GM13977 (cell line): ENCODE measurements around the gene WDFY2.

Experiments used
- DNase-seq: peaks from one replicate; pipeline ENCODE4 v3.0.0; 2012; ENCODE audit warnings: low spot score
- in situ Hi-C: fragments of 300-500 bp; cut with MboI; formaldehyde crosslinking; loops from one replicate; pipeline ENCODE4 v1.12.0; 2022; ENCODE audit warnings: low sequenced_read_pairs, low pct_unique_long_range_greater_than_20kb, mixed read lengths, inconsistent platforms; ENCODE audit not compliant: unreplicated experiment
- TF ChIP-seq, protein P1 (sequence below): IDR thresholded peaks from 2 replicates; pipeline ENCODE4 v1.5.1; 2012; ENCODE audit warnings: mild to moderate bottlenecking, control low read depth; ENCODE audit not compliant: insufficient read depth; ENCODE audit errors: extremely low read depth, missing control alignments

The WDFY2 gene

DNA sequence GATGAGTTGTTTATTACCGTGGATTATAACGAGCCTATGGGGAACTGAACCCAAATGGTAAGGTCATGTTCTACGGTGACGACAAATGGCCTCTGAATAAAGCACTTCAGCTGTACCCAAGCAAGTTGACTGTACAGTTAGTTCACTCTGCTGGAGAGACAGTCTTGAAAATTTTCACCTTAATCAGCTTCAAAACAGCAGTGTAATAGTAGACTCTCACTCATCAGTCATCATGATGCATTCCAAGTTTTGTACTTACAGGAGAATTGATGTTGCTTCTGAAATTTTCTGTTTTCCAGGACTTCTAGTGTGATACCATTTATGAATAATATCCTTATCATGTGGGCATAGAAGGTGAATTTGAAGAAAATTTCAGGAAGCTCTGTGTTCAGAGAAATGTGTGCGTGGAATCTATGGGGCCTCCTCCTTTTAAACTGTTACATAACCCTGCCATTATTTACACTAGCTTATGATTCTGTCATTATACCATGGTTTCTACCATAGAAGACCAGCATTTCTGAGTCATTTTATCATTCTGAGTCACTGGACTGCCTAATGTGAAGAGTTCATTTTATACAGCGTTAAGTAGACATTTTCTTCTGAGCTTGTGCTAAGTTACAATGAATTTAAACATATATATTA lies 96.9 kb downstream of the WDFY2 start:
- in situ Hi-C loops, result no loop called here

DNA sequence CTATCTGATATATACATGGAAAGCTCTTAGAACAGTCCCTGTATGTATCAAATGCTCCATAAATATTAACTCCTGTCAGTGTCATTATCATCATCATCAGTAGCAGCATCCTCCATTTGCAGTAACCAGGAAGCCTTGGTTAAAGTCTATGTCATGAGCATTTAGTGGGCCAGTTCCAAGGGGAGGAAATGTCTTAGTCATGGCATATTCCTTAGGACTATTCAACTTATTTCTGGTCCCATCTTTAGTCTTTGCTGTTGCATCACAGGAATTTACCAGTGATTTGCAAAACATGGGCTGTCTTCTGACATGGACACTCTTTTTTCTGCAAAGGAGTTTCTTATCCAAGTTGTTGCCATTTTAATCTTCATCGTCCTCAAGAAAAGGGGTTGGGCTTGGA lies 98.4 kb downstream of the WDFY2 start:
- TF ChIP-seq, protein P1, sequence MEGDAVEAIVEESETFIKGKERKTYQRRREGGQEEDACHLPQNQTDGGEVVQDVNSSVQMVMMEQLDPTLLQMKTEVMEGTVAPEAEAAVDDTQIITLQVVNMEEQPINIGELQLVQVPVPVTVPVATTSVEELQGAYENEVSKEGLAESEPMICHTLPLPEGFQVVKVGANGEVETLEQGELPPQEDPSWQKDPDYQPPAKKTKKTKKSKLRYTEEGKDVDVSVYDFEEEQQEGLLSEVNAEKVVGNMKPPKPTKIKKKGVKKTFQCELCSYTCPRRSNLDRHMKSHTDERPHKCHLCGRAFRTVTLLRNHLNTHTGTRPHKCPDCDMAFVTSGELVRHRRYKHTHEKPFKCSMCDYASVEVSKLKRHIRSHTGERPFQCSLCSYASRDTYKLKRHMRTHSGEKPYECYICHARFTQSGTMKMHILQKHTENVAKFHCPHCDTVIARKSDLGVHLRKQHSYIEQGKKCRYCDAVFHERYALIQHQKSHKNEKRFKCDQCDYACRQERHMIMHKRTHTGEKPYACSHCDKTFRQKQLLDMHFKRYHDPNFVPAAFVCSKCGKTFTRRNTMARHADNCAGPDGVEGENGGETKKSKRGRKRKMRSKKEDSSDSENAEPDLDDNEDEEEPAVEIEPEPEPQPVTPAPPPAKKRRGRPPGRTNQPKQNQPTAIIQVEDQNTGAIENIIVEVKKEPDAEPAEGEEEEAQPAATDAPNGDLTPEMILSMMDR, result no peak
- in situ Hi-C loops, result no loop called here
- no peak for DNase-seq

More for the DNA sequence above, 96.9 kb downstream of the WDFY2 start:
- no peak for DNase-seq
- TF ChIP-seq, protein P1, result no peak

DNA sequence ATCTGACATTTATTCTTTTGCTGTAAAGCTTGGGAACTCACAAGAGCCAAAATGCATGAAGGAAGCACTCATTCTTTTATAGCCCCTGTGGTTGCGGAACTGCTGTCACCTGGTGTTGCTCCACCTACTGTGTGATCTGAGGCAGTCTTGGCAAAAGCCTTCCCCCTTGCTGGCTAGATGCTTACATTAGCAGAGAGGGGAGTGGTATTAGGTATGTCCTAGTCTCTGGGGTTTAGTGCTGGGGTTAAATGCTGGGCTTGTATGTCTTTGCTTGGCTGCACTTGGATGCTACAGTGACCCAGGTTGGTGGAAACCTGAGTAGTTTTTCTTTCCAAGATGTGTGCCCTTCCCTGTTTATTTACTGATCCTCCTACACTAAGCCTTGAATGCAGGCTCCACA lies 99.3 kb downstream of the WDFY2 start:
- DNase-seq, result no peak
- TF ChIP-seq, protein P1, result no peak
- in situ Hi-C loops, result no loop called here

DNA sequence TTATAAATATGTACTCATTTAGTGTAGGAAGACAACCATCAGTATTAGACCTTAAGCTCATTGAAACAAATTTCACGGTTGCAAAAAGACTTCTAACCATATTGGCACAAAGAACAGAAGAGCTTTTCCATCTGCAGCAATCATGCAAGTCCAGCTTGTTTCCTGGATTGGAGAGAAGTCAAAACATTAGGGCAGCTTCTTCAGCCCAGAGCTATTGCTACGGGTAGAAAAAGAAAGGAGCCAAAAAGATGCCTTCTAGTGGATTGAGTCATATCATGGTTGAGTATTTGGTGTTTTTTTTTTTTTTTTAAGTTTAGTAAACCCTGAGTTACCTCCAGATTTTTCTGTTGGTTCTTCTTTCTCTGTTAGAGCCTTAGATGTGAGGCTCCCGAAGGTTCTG lies 99.8 kb downstream of the WDFY2 start:
- TF ChIP-seq, protein P1, result no peak
- in situ Hi-C loops, result no loop called here
- DNase-seq, result no peak

DNA sequence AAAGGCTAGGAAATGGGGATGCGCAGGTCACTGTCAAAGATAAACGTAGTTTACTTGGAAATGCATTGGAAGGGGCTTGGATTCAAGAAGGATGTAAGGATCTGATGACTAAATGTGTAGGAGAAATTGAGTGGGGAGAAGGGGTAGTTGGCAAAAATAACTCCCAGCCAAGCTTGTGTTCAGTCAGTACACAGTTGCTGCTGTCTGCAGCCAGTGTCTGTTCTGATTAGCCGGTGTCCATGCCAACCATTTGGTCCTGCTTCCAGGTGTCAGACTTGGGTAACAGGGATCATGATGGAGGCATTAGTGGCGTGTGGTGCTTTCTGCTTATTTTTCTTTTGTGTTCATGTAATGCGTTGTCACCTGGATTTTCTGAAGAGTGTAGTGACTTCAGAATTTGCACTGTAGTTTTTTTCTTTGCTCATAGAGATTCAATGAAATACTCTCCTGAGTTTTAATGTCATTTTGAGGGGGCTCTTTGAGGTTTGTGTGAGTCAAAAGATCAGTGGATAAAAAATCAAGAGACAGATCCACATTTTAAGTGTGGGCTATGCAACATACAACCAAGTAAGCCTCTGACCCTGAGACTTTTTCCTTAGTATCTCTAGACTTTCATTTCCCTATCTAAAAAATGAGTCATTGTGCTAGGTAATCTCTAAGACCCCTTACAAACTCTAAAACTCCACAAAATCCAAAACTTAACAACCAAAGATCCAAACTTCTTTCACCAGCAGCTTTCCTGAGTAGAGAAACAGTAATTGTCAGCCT lies 103.9 kb downstream of the WDFY2 start:
- TF ChIP-seq, protein P1, result no peak
- no peak for DNase-seq
- in situ Hi-C loops, result no loop called here

DNA sequence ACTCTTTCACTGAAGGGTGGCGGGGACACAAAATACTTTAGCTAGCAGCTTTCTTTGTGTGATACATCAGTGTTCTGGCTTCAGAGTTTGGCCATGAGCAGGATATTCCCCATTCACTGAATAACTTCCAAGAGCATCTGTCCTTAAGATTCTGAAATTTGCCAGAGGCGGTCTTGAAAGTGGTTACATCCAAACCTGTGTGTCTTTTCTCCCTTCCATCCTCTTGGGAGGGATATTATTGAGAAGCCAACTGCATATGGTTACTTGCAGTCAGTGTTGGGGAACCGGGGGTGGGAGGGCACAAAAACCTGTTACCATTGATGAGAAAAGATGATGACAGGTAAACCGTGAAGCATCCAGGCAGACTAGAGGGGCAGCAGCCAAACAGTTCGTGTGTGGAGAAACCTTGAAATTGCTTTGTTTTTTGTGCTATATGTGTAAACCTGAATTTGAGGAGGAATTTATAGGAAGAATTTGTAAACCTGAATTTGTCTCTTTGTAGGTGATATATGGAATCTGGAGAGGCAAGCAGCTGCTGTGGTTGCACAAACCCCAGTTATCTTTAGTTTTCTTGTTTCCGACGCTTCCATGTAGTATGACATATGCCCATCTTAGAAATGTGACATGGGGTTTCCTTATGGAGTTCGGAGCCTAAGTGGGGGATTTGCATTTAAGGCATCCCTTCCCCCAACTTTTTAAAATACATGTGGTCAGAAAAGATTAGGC lies 104.8 kb downstream of the WDFY2 start:
- TF ChIP-seq, protein P1, result no peak
- in situ Hi-C loops, result no loop called here
- no peak for DNase-seq
